ENCODE data around the gene TSHZ1. TPM values are rescaled to one million over a fixed set of nuclear protein-coding genes. Genes with fewer than 3 reads are reported as not detected.

TSHZ1 gene
- polyA plus RNA-seq, 1 donor from 2014 or later: 1.1 TPM

DNA sequence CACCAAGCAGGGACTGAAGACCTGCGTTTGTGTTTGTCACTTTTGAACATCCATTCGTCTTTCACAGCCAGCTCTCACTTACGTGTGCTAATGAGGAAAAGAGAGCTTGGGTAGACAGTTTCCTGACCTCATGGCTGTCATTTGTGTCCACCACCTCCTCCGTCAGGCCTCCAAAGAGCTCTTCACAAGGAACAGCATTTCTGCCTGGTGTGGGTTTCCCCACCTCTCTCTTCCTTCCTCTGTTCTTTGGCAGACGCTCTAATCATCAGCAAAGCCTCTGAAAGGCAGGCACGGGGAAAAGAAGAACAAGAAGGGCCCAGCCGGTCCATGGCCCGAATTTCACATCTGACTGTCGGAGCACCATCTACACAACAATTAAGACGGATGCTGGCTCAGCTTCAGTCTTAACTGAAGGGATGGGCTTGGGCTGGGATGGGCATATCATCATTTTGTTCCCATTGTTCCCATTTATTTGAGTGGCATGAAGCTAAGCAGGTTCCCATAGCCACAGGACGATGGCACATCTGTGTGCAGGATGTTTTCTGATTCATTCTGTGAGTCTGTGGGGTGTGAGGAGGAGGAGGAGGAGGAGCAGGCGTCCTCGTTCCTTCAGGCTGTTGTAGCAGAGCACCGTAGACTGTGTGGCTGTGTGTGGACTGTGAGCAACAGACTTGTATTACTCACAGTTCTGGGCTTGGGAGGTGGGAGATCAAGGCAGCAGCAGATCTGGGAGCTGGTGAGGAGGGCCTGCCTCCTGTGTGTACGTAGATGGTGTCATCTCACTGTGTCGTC is 66.4 kb downstream of the TSHZ1 start:
- Histone ChIP-seq H3K36me3 (ENCODE audit: insufficient read depth, low read length) (no peaks in the 10 kb centered on the region), H2AFZ (ENCODE audit: low read depth, low read length) (no peak overlapping the region), H4K20me1 (ENCODE audit: insufficient read depth) (no peaks in the 10 kb centered on the region), H3K9ac (ENCODE audit: low read length) (no peak overlapping the region), H3K4me3 (ENCODE audit: low read length) (no peak overlapping the region), H3F3A (ENCODE audit: insufficient read depth, low read length, poor library complexity, severe bottlenecking) (no peaks in the 10 kb centered on the region), H3K27me3 (ENCODE audit: insufficient read depth, low read depth, low read length) (peaks cover 6% of the 10 kb centered on the region), H3K79me2 (replicated peaks; ENCODE audit: insufficient read depth, low read length) (no peaks in the 10 kb centered on the region), H3K27ac (ENCODE audit: low read length) (no peak overlapping the region), H3K4me2 (ENCODE audit: low read length) (no peak overlapping the region), H3K9me3 (ENCODE audit: low read length) (no peaks in the 10 kb centered on the region), H3K9me2 (ENCODE audit: insufficient read depth, low read length) (no peaks in the 10 kb centered on the region)
- TF ChIP-seq, protein P1, sequence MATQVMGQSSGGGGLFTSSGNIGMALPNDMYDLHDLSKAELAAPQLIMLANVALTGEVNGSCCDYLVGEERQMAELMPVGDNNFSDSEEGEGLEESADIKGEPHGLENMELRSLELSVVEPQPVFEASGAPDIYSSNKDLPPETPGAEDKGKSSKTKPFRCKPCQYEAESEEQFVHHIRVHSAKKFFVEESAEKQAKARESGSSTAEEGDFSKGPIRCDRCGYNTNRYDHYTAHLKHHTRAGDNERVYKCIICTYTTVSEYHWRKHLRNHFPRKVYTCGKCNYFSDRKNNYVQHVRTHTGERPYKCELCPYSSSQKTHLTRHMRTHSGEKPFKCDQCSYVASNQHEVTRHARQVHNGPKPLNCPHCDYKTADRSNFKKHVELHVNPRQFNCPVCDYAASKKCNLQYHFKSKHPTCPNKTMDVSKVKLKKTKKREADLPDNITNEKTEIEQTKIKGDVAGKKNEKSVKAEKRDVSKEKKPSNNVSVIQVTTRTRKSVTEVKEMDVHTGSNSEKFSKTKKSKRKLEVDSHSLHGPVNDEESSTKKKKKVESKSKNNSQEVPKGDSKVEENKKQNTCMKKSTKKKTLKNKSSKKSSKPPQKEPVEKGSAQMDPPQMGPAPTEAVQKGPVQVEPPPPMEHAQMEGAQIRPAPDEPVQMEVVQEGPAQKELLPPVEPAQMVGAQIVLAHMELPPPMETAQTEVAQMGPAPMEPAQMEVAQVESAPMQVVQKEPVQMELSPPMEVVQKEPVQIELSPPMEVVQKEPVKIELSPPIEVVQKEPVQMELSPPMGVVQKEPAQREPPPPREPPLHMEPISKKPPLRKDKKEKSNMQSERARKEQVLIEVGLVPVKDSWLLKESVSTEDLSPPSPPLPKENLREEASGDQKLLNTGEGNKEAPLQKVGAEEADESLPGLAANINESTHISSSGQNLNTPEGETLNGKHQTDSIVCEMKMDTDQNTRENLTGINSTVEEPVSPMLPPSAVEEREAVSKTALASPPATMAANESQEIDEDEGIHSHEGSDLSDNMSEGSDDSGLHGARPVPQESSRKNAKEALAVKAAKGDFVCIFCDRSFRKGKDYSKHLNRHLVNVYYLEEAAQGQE (IDR thresholded peaks at IDR 0.05; ENCODE audit: borderline replicate concordance): no peak
- TF ChIP-seq EZH2 (IDR thresholded peaks at IDR 0.05; ENCODE audit: borderline replicate concordance, insufficient read depth, low read length, poor library complexity, severe bottlenecking) (no peak), EP300 (conservative IDR thresholded peaks at IDR 0.05; ENCODE audit: poor library complexity, severe bottlenecking) (no peak), TAF1 (IDR thresholded peaks at IDR 0.05; ENCODE audit: low read depth) (no peak), RAD21 (conservative IDR thresholded peaks at IDR 0.05) (no peak), SMC3 (conservative IDR thresholded peaks at IDR 0.05; ENCODE audit: poor library complexity) (no peak), POLR2AphosphoS5 (IDR thresholded peaks at IDR 0.05) (no peak), MXI1 (conservative IDR thresholded peaks at IDR 0.05; ENCODE audit: poor library complexity, severe bottlenecking) (no peak)
- TF ChIP-seq, protein P2, sequence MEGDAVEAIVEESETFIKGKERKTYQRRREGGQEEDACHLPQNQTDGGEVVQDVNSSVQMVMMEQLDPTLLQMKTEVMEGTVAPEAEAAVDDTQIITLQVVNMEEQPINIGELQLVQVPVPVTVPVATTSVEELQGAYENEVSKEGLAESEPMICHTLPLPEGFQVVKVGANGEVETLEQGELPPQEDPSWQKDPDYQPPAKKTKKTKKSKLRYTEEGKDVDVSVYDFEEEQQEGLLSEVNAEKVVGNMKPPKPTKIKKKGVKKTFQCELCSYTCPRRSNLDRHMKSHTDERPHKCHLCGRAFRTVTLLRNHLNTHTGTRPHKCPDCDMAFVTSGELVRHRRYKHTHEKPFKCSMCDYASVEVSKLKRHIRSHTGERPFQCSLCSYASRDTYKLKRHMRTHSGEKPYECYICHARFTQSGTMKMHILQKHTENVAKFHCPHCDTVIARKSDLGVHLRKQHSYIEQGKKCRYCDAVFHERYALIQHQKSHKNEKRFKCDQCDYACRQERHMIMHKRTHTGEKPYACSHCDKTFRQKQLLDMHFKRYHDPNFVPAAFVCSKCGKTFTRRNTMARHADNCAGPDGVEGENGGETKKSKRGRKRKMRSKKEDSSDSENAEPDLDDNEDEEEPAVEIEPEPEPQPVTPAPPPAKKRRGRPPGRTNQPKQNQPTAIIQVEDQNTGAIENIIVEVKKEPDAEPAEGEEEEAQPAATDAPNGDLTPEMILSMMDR (IDR thresholded peaks at IDR 0.05; ENCODE audit: poor library complexity, severe bottlenecking): no peak

DNA sequence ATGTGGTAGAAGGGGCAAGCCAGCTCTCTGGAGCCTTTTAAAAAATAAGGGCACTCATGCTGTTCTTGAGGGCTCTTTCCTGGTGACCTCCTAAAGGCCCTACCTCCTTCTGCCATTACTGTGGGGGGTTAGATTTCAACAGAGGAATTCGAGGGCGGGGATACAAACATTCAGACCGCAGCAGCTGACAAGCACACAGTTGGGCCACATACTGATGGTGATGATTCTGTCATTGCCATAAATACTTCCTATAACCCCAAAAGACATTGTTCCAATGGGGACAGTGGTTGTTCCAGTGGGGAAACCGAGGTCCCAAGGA is 67.0 kb downstream of the TSHZ1 start:
- H3K4me2 ChIP-seq (ENCODE audit: low read length): no peak overlapping the region
- H3K9ac ChIP-seq (ENCODE audit: low read length): no peak overlapping the region
- H3K36me3 ChIP-seq (ENCODE audit: insufficient read depth, low read length): no peaks in the 10 kb centered on the region
- H3K4me3 ChIP-seq (ENCODE audit: low read length): no peak overlapping the region
- no peak overlapping the region for H3K27ac ChIP-seq (ENCODE audit: low read length)
- no peaks in the 10 kb centered on the region for H3K9me3 ChIP-seq (ENCODE audit: low read length)
- TF ChIP-seq EZH2 (IDR thresholded peaks at IDR 0.05; ENCODE audit: borderline replicate concordance, insufficient read depth, low read length, poor library complexity, severe bottlenecking) (no peak), POLR2AphosphoS5 (IDR thresholded peaks at IDR 0.05) (no peak)
- no peaks in the 10 kb centered on the region for H4K20me1 ChIP-seq (ENCODE audit: insufficient read depth)
- H3K79me2 ChIP-seq (replicated peaks; ENCODE audit: insufficient read depth, low read length): no peaks in the 10 kb centered on the region
- no peaks in the 10 kb centered on the region for H3F3A ChIP-seq (ENCODE audit: insufficient read depth, low read length, poor library complexity, severe bottlenecking)
- H2AFZ ChIP-seq (ENCODE audit: low read depth, low read length): no peak overlapping the region
- H3K9me2 ChIP-seq (ENCODE audit: insufficient read depth, low read length): no peaks in the 10 kb centered on the region
- H3K27me3 ChIP-seq (ENCODE audit: insufficient read depth, low read depth, low read length): peaks cover under 1% of the 10 kb centered on the region

All from neural cell (in vitro differentiated cells).